Calu3 (cell line): Measurements from ENCODE around the gene NDST3. TPM values are rescaled to one million over a fixed set of nuclear protein-coding genes. Genes with fewer than 3 reads are reported as not detected.

Experiments used
- BruUV-seq: library from RNA; stranded (reverse); fragments of 400-500 nt; replicated peaks from 2 replicates; lab custom pipeline; 2021; lab: Mats Ljungman, UMichigan
- CTCF ChIA-PET: fragments of 300-600 bp; sonication (Branson Sonifier 250); formaldehyde crosslinking; loops from one replicate; lab custom pipeline; 2022; ENCODE audit warnings: antibody characterized with exemption; lab: Charles Lee
- DNase-seq: peaks from one replicate; pipeline ENCODE4 v3.0.0; 2022
- H3K27ac Mint-ChIP-seq: one replicate; pipeline ENCODE4 v1.8.0; 2022; ENCODE audit warnings: mixed read lengths; ENCODE audit not compliant: unreplicated experiment
- H3K27me3 Mint-ChIP-seq: one replicate; pipeline ENCODE4 v1.8.0; 2022; ENCODE audit warnings: mixed read lengths; ENCODE audit not compliant: unreplicated experiment
- H3K36me3 Mint-ChIP-seq: one replicate; pipeline ENCODE4 v1.8.0; 2022; ENCODE audit warnings: mild to moderate bottlenecking, moderate library complexity, mixed read lengths; ENCODE audit not compliant: insufficient read depth, unreplicated experiment
- H3K4me1 Mint-ChIP-seq: one replicate; pipeline ENCODE4 v1.8.0; 2022; ENCODE audit warnings: mild to moderate bottlenecking, low read depth, mixed read lengths; ENCODE audit not compliant: unreplicated experiment
- H3K4me3 Mint-ChIP-seq: one replicate; pipeline ENCODE4 v1.8.0; 2022; ENCODE audit warnings: mild to moderate bottlenecking, low read depth, moderate library complexity, mixed read lengths; ENCODE audit not compliant: unreplicated experiment
- H3K9me3 Mint-ChIP-seq: one replicate; pipeline ENCODE4 v1.8.0; 2022; ENCODE audit warnings: low read depth, mixed read lengths; ENCODE audit not compliant: unreplicated experiment
- CTCF ChIP-seq: fragments of 200-600 bp; IDR thresholded peaks from one replicate; pipeline ENCODE4 v1.8.0; 2022; ENCODE audit warnings: antibody characterized with exemption; ENCODE audit not compliant: unreplicated experiment
- intact Hi-C: fragments of 100-400 bp; cut with micrococcal nuclease; formaldehyde crosslinking; loops from one replicate; pipeline ENCODE4 v1.10.0; 2022; ENCODE audit not compliant: unreplicated experiment
- total RNA-seq: library from RNA; stranded (reverse); gene quantifications from 2 replicates; pipeline ENCODE4 v1.2.3, GENCODE V29; 2022

The NDST3 gene
- total RNA-seq, 1 experiment from 2014 or later = 0.12 TPM

GRCh38 chr4:118076958-118077766 lies 42.9 kb downstream of the NDST3 start:
- no TSS peak for BruUV-seq
- no peak for DNase-seq
- Mint-ChIP-seq H3K4me1 (no peaks in the 10 kb centered on the region), H3K36me3 (no peaks in the 10 kb centered on the region), H3K27ac (no peak overlapping the region), H3K9me3 (peaks cover 3% of the 10 kb centered on the region), H3K27me3 (no peaks in the 10 kb centered on the region), H3K4me3 (no peak overlapping the region)
- TF ChIP-seq CTCF = peak; percentile 12
- CTCF ChIA-PET = no interaction called here
- intact Hi-C loops = no loop called here

- Mint-ChIP-seq H3K4me3 (no peak overlapping the region), H3K36me3 (no peaks in the 10 kb centered on the region), H3K4me1 (no peaks in the 10 kb centered on the region), H3K27me3 (no peaks in the 10 kb centered on the region), H3K27ac (no peak overlapping the region), H3K9me3 (peaks cover 3% of the 10 kb centered on the region)
- no TSS peak for BruUV-seq
- intact Hi-C loops = no loop called here
- no peak for DNase-seq
- TF ChIP-seq CTCF = no peak
- CTCF ChIA-PET = interaction anchor here (0.6 kb wide), 1 partner anchor 20 kb away, joined by 5 read pairs; no protein-coding TSS in a partner anchor
These were observed 43.5 kb downstream of the NDST3 start for GRCh38 chr4:118077767-118078105.

- no peak overlapping the region for H3K27ac Mint-ChIP-seq
- TF ChIP-seq CTCF = no peak
- H3K4me1 Mint-ChIP-seq = no peaks in the 10 kb centered on the region
- no peaks in the 10 kb centered on the region for H3K36me3 Mint-ChIP-seq
- intact Hi-C loops = no loop called here
- H3K4me3 Mint-ChIP-seq = no peak overlapping the region
- H3K9me3 Mint-ChIP-seq = peaks cover 3% of the 10 kb centered on the region
- no peaks in the 10 kb centered on the region for H3K27me3 Mint-ChIP-seq
- no TSS peak for BruUV-seq
- CTCF ChIA-PET = no interaction called here
- no peak for DNase-seq
These were observed 47.1 kb downstream of the NDST3 start for GRCh38 chr4:118081434-118081833.

GRCh38 chr4:118082182-118082581 lies 47.9 kb downstream of the NDST3 start:
- H3K4me3 Mint-ChIP-seq = no peak overlapping the region
- no peak for TF ChIP-seq CTCF
- intact Hi-C loops = no loop called here
- no peak for DNase-seq
- CTCF ChIA-PET = no interaction called here
- H3K36me3 Mint-ChIP-seq = no peaks in the 10 kb centered on the region
- H3K9me3 Mint-ChIP-seq = peaks cover 3% of the 10 kb centered on the region
- no TSS peak for BruUV-seq
- H3K4me1 Mint-ChIP-seq = no peaks in the 10 kb centered on the region
- H3K27me3 Mint-ChIP-seq = no peaks in the 10 kb centered on the region
- H3K27ac Mint-ChIP-seq = no peak overlapping the region
